Vagina (tissue), 2 donors: ENCODE data around the gene SPRYD7.

Experiments
- CTCF ChIP-seq, 3 experiments: fragments of 450-650 bp in 2 of 3; fragments of 200-600 bp in 1 of 3; sonication (generic) in 1 of 3; IDR thresholded peaks; one replicate each; pipeline ENCODE4 v1.5.1; 2017 to 2019; ENCODE audit warnings: antibody characterized with exemption in 3 of 3, mild to moderate bottlenecking in 2 of 3, moderate library complexity in 2 of 3
- POLR2A ChIP-seq, 2 donors: fragments of 450-650 bp; IDR thresholded peaks; one replicate each; pipeline ENCODE4 v1.6.1; 2017; ENCODE audit warnings: antibody characterized with exemption in 2 of 2, mild to moderate bottlenecking in 2 of 2, moderate library complexity in 2 of 2

- TF ChIP-seq POLR2A (IDR thresholded peaks at IDR 0.05) (no peak), CTCF (IDR thresholded peaks at IDR 0.05) (no peak)
Observed at GRCh38 chr13:49890376-49890775, 45.8 kb downstream of the SPRYD7 start.
